ENCODE data around the gene RAP2A.

Gene RAP2A

GRCh38 chr13:97433727-97434396 is at the start of gene RAP2A:
RAP2A (plus strand) TSS chr13:97434169; CDS start chr13:97434471, 302 bp downstream.
- peak; percentile 91 for DNase-seq

- no peak for DNase-seq
Observed at GRCh38 chr13:97384371-97384770, 49.6 kb upstream of the RAP2A start.

- DNase-seq: no peak
Observed at GRCh38 chr13:97385146-97385545, 48.8 kb upstream of the RAP2A start.

- no peak for DNase-seq
Observed at GRCh38 chr13:97385854-97386253, 48.1 kb upstream of the RAP2A start.

GRCh38 chr13:97386801-97387484 is 47.0 kb upstream of the RAP2A start:
- DNase-seq: peak; percentile 4

GRCh38 chr13:97387485-97387839 is 46.5 kb upstream of the RAP2A start:
- DNase-seq: no peak

- no peak for DNase-seq
Observed at GRCh38 chr13:97387890-97388289, 46.1 kb upstream of the RAP2A start.

- no peak for DNase-seq
Observed at GRCh38 chr13:97388373-97388772, 45.6 kb upstream of the RAP2A start.

GRCh38 chr13:97390941-97391600 is 42.9 kb upstream of the RAP2A start:
- DNase-seq: no peak

- DNase-seq: no peak
Observed at GRCh38 chr13:97392020-97392419, 41.9 kb upstream of the RAP2A start.

GRCh38 chr13:97394542-97394941 is 39.4 kb upstream of the RAP2A start:
- no peak for DNase-seq

- no peak for DNase-seq
Observed at GRCh38 chr13:97395447-97396136, 38.4 kb upstream of the RAP2A start.

- DNase-seq: no peak
Observed at GRCh38 chr13:97397267-97397666, 36.7 kb upstream of the RAP2A start.

GRCh38 chr13:97401421-97401820 is 32.5 kb upstream of the RAP2A start:
- no peak for DNase-seq

- no peak for DNase-seq
Observed at GRCh38 chr13:97403893-97404750, 29.8 kb upstream of the RAP2A start.

GRCh38 chr13:97407540-97407939 is 26.4 kb upstream of the RAP2A start:
- no peak for DNase-seq

- no peak for DNase-seq
Observed at GRCh38 chr13:97408938-97409337, 25.0 kb upstream of the RAP2A start.

GRCh38 chr13:97411984-97412383 is 22.0 kb upstream of the RAP2A start:
- DNase-seq: no peak

GRCh38 chr13:97413694-97414093 is 20.3 kb upstream of the RAP2A start:
- DNase-seq: no peak

GRCh38 chr13:97414392-97414791 is 19.6 kb upstream of the RAP2A start:
- DNase-seq: no peak

- no peak for DNase-seq
Observed at GRCh38 chr13:97417698-97418097, 16.3 kb upstream of the RAP2A start.

All from CD4-positive, alpha-beta T cell treated with Interleukin-6 for 4 hours (primary cell).